ENCODE results near the gene PSMA6.

Gene PSMA6

DNA sequence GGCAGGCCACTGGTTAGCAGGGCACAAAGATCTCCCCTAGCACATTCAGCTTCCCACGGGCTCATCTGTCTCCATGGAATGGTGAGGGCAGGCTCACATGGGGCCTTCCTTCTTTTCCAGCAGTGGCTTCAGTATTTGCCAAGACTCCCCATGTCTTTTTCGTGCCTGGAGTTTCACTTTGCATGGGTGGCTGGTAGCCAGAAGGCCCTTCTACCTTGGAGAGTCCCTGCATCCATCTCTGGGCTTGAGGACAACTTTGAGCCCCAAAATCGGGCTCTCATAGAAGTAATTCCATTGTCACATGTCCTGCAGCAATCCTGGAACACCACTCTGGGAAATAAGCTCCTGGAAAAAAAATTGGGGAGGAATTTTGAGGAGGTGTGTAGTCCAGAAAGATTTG lies 70.3 kb downstream of the PSMA6 start:
- H3K4me3 ChIP-seq (replicated peaks; ENCODE audit: low read depth, low read length) = no peak overlapping the region
- DNase-seq (ENCODE audit: low read depth) = no peak
- TF ChIP-seq, protein P1, sequence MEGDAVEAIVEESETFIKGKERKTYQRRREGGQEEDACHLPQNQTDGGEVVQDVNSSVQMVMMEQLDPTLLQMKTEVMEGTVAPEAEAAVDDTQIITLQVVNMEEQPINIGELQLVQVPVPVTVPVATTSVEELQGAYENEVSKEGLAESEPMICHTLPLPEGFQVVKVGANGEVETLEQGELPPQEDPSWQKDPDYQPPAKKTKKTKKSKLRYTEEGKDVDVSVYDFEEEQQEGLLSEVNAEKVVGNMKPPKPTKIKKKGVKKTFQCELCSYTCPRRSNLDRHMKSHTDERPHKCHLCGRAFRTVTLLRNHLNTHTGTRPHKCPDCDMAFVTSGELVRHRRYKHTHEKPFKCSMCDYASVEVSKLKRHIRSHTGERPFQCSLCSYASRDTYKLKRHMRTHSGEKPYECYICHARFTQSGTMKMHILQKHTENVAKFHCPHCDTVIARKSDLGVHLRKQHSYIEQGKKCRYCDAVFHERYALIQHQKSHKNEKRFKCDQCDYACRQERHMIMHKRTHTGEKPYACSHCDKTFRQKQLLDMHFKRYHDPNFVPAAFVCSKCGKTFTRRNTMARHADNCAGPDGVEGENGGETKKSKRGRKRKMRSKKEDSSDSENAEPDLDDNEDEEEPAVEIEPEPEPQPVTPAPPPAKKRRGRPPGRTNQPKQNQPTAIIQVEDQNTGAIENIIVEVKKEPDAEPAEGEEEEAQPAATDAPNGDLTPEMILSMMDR (IDR thresholded peaks at IDR 0.05; ENCODE audit: low read length, missing control alignments) = no peak

DNA sequence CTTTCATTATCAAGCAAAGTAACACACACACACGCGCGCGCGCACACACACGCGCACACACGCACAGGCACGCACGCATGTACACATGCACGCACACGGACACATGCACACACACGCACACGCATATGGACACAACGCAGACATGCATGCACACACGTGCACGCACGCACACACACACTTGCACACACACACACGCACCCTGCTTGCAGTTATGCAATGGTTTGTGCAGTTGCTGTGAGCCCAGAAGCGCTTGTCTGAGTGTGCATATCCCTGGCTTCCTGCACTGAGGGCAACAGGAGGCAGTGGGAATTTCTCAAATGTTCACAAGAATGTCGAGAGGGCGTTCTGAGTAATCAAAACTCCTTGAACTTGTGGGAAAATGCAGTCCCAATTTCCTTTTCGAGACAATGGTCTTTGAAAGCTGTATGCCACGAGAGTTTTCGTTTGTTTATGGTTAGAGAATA lies 70.8 kb downstream of the PSMA6 start:
- DNase-seq (ENCODE audit: low read depth) = peak; percentile 86
- TF ChIP-seq, protein P1 (IDR thresholded peaks at IDR 0.05; ENCODE audit: low read length, missing control alignments) = no peak
- no peak overlapping the region for H3K4me3 ChIP-seq (replicated peaks; ENCODE audit: low read depth, low read length)

DNA sequence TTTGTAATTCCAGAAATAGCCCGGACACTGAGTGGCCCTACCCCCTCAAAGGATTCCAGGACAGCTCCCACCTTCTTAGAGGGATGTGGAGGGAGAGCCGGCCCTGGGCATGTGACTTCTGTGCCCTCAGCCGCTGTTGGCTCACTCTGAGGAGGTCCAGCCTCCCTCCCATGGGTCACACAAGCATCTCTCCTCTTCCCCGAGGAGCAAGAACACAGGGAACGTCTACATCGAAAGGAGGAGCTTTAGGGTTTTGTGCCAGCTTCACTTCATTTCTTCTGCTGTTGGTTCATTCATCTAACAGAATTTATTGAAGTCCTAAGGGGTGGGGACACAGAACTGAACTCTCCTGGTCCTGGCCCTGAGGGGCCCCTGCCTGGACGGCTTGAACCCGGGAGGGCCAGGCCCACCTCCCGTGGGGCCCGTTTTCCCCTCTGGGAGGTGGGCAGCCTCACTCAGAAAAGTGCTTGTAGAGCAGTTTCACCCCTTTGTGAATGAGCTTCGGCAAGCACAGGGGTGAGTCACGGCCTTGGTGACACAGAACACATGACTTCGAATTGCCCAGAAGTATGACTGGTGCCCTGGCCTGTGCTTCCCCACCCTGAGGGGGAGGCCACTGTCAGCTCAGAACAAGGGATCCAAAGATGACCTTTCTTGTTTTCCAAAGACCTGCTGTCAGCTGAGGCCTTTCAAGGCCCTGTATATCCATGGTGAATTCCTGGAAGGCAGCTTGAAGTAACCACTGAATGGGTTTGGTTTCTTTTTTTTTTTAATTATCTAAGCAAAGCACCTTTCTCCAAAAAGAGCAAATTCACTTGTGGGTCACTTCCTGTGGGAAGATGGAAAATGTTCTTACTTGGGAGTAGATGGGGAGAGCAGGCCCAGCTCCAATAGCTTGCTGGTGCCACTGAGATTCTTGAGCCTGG lies 73.2 kb downstream of the PSMA6 start:
- DNase-seq (ENCODE audit: low read depth) = peak; percentile 87
- TF ChIP-seq, protein P1 (IDR thresholded peaks at IDR 0.05; ENCODE audit: low read length, missing control alignments) = no peak
- H3K4me3 ChIP-seq (replicated peaks; ENCODE audit: low read depth, low read length) = no peak overlapping the region

DNA sequence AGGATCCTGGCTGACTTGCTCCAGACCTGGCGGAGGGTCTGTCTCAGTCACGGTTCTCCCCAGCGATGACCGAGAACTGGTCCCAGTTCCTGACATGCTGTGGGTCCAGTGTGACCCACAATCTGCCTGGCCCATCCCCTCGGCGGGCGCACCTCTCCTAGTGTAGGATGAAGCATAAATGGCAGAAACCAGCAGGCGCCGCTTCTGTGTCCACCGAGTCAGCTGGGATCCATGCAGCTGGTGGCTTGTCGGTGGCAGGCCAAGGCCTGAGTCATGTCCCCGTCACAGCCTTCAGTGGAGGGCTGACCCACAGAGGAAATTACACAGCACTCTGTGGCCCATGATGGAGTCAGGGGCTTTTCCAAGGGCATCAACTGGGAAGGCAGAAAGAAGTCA lies 73.9 kb downstream of the PSMA6 start:
- peak; percentile 45 for DNase-seq (ENCODE audit: low read depth)
- H3K4me3 ChIP-seq (replicated peaks; ENCODE audit: low read depth, low read length) = no peak overlapping the region
- TF ChIP-seq, protein P1 (IDR thresholded peaks at IDR 0.05; ENCODE audit: low read length, missing control alignments) = no peak

DNA sequence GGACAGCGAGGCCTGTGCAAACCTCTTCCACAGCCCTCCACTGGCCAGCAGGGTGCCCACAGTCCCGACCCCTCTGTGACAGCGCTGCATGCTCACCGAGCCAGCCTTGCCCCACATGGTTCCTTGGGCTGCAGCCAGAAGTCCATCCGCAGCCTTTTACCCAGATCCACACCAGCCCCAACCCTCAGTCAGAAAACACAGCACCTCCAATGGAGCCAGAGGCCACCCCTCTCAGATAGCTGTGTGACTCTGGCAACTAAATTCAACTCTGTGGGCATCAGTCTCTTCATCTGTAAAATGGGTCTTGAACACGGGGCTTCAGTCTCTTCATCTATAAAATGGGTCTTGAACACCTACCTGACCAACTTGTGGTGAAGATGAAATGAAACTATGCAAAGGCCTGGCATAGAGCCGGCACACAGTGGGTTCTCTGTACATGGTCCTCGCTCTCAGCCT lies 74.4 kb downstream of the PSMA6 start:
- no peak for DNase-seq (ENCODE audit: low read depth)
- no peak overlapping the region for H3K4me3 ChIP-seq (replicated peaks; ENCODE audit: low read depth, low read length)
- TF ChIP-seq, protein P1 (IDR thresholded peaks at IDR 0.05; ENCODE audit: low read length, missing control alignments) = no peak

DNA sequence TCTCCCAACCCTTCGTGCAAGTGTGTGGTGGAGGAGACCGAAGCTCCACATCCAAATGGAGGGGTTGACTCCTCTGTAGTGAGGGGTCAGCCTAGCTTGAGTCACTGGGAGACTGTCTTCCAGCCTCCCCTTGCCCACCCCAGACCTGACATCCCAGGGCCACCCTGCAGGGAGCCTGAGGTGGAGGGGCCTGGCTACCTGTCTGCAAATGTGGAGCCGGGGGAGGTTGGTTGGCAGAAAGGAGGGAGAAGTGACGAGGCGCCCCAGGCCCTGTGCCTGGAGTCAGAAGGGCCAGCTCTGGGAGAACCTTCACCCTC lies 74.8 kb downstream of the PSMA6 start:
- DNase-seq (ENCODE audit: low read depth) = no peak
- TF ChIP-seq, protein P1 (IDR thresholded peaks at IDR 0.05; ENCODE audit: low read length, missing control alignments) = no peak
- H3K4me3 ChIP-seq (replicated peaks; ENCODE audit: low read depth, low read length) = no peak overlapping the region

Measured in fibroblast of pulmonary artery (primary cell).